MCF 10A (cell line): ENCODE data around the gene PAPLN. TPM values are rescaled to one million over a fixed set of nuclear protein-coding genes. Genes with fewer than 3 reads are reported as not detected.
"Not testable (repeated sequence)": the region's sequence is repeated elsewhere in the genome, so short reads cannot be mapped to it uniquely, and the experiment has no call there.

Experiments used
- Bru-seq: library from RNA; stranded (reverse); fragments of 400-500 nt; gene quantifications from one replicate; lab custom pipeline; 2021; lab: Mats Ljungman, UMichigan
- BruChase-seq, 2 experiments: library from RNA; stranded (reverse); fragments of 400-500 nt; gene quantifications; one replicate each; lab custom pipeline; 2021; lab: Mats Ljungman, UMichigan
- BruUV-seq: library from RNA; stranded (reverse); fragments of 400-500 nt; replicated peaks from 2 replicates; lab custom pipeline; 2021; lab: Mats Ljungman, UMichigan
- CTCF ChIA-PET: fragments of 300-600 bp; sonication (Branson Sonifier 250); formaldehyde crosslinking; extraction: SDS; loops from one replicate; lab custom pipeline; 2021; ENCODE audit warnings: antibody characterized with exemption, inconsistent platforms; lab: Yijun Ruan, JAX
- POLR2A ChIA-PET: fragments of 300-600, 350-650 bp; sonication (Branson Sonifier 250); formaldehyde crosslinking; extraction: SDS; loops from one replicate; lab custom pipeline; 2020; ENCODE audit warnings: antibody characterized with exemption, inconsistent platforms; lab: Yijun Ruan, JAX
- DNase-seq: peaks from one replicate; pipeline ENCODE4 v3.0.0-alpha.2; 2018; ENCODE audit not compliant: unreplicated experiment
- H3K27ac Mint-ChIP-seq: one replicate; pipeline ENCODE4 v1.8.0; 2022; ENCODE audit warnings: mild to moderate bottlenecking, low read depth, mixed read lengths; ENCODE audit not compliant: unreplicated experiment
- H3K27me3 Mint-ChIP-seq: one replicate; pipeline ENCODE4 v1.8.0; 2022; ENCODE audit warnings: mixed read lengths; ENCODE audit not compliant: insufficient read depth, unreplicated experiment
- H3K36me3 Mint-ChIP-seq: one replicate; pipeline ENCODE4 v1.8.0; 2022; ENCODE audit warnings: mild to moderate bottlenecking, moderate library complexity, mixed read lengths; ENCODE audit not compliant: insufficient read depth, unreplicated experiment
- H3K4me1 Mint-ChIP-seq: one replicate; pipeline ENCODE4 v1.8.0; 2022; ENCODE audit warnings: mixed read lengths; ENCODE audit not compliant: insufficient read depth, unreplicated experiment
- H3K4me3 Mint-ChIP-seq: one replicate; pipeline ENCODE4 v1.8.0; 2022; ENCODE audit warnings: mild to moderate bottlenecking, moderate library complexity, mixed read lengths; ENCODE audit not compliant: unreplicated experiment
- H3K9me3 Mint-ChIP-seq: one replicate; pipeline ENCODE4 v1.8.0; 2022; ENCODE audit warnings: mixed read lengths; ENCODE audit not compliant: unreplicated experiment
- CTCF ChIP-seq: fragments of 200-600 bp; IDR thresholded peaks from one replicate; pipeline ENCODE4 v1.8.0; 2022; ENCODE audit warnings: antibody characterized with exemption, mild to moderate bottlenecking; ENCODE audit not compliant: unreplicated experiment
- intact Hi-C: fragments of 100-400 bp; cut with micrococcal nuclease; formaldehyde crosslinking; loops from 2 replicates; pipeline ENCODE4 v1.14.1; 2022
- long read RNA-seq: library from polyadenylated mRNA; stranded (forward); transcript quantifications from one replicate; pipeline ENCODE4 v2.0.0, GENCODE V29; 2022
- total RNA-seq: library from RNA; stranded (reverse); gene quantifications from 2 replicates; pipeline ENCODE4 v1.2.3, GENCODE V29; 2022

The PAPLN gene
- total RNA-seq (2.1 and 2.8 TPM in 2 replicates), Bru-seq, nascent RNA (percentile 23 among the genes with signal in this experiment), BruChase-seq, experiment 1, labeled RNA remaining after a 6-hour chase (percentile 29 among the genes with signal in this experiment), BruChase-seq, experiment 2, labeled RNA remaining after a 2-hour chase (percentile 36 among the genes with signal in this experiment)
- long read RNA-seq, partial matches to known transcripts, result 0 of 5 reads
- long read RNA-seq, other reads (novel, unspliced or antisense), result 5 of 5 reads

- Mint-ChIP-seq H3K27ac (peak within 1 kb of the TSS; percentile 19), H3K36me3 (no peaks in the 10 kb centered on the region), H3K27me3 (peaks cover 52% of the 10 kb centered on the region), H3K4me3 (peak within 1 kb of the TSS; percentile 70), H3K4me1 (peaks cover 38% of the 10 kb centered on the region), H3K9me3 (no peaks in the 10 kb centered on the region)
- ChIA-PET CTCF (interaction anchor here (0.6 kb wide), 1 partner anchor 552 kb away, joined by 3 read pairs; no protein-coding TSS in a partner anchor), POLR2A (no interaction called here)
- no TSS peak for BruUV-seq
- TF ChIP-seq CTCF, result no peak
- peak; percentile 64 for DNase-seq
- intact Hi-C loops, result no loop called here
Observed at GRCh38 chr14:73237219-73237785, at the start of gene PAPLN. Gene PAPLN (plus strand): TSS chr14:73237506. CDS start chr14:73239779, 2,273 bp downstream.

GRCh38 chr14:73188501-73188911 lies 48.8 kb upstream of the PAPLN start:
- H3K36me3 Mint-ChIP-seq, result peaks cover 62% of the 10 kb centered on the region
- CTCF ChIA-PET, result interaction anchor here (0.6 kb wide), 1 partner anchor 50 kb away, joined by 3 read pairs; no protein-coding TSS in a partner anchor
- no peaks in the 10 kb centered on the region for H3K27me3 Mint-ChIP-seq
- H3K4me3 Mint-ChIP-seq, result no peak overlapping the region
- no peak for TF ChIP-seq CTCF
- no peak overlapping the region for H3K27ac Mint-ChIP-seq
- BruUV-seq, result no TSS peak
- intact Hi-C loops, result no loop called here
- POLR2A ChIA-PET, result interaction anchor here (0.7 to 1.1 kb wide), 3 partner anchors 16 to 275 kb away, joined by 3 read pairs; no protein-coding TSS in a partner anchor
- peaks cover 9% of the 10 kb centered on the region for H3K4me1 Mint-ChIP-seq
- DNase-seq, result peak; percentile 76
- no peaks in the 10 kb centered on the region for H3K9me3 Mint-ChIP-seq

- ChIA-PET POLR2A (interaction anchor here (0.6 kb wide), 1 partner anchor 53 kb away, joined by 3 read pairs; the partner anchor contains the start of gene PSEN1), CTCF (interaction anchor here (0.6 to 1.1 kb wide), 3 partner anchors 17 to 93 kb away, joined by 3 to 4 read pairs (median 3); no protein-coding TSS in a partner anchor)
- TF ChIP-seq CTCF, result no peak
- DNase-seq, result no peak
- Mint-ChIP-seq H3K27me3 (no peaks in the 10 kb centered on the region), H3K9me3 (no peaks in the 10 kb centered on the region), H3K4me3 (no peak overlapping the region), H3K36me3 (peaks cover 73% of the 10 kb centered on the region), H3K4me1 (peaks cover 9% of the 10 kb centered on the region), H3K27ac (no peak overlapping the region)
- BruUV-seq, result no TSS peak
- intact Hi-C loops, result no loop called here
Observed at GRCh38 chr14:73189651-73190050, 47.7 kb upstream of the PAPLN start.

GRCh38 chr14:73191441-73191840 lies 45.9 kb upstream of the PAPLN start:
- Mint-ChIP-seq H3K4me3 (no peak overlapping the region), H3K36me3 (peaks cover 79% of the 10 kb centered on the region), H3K4me1 (peaks cover 9% of the 10 kb centered on the region), H3K9me3 (no peaks in the 10 kb centered on the region), H3K27me3 (no peaks in the 10 kb centered on the region), H3K27ac (no peak overlapping the region)
- BruUV-seq, result no TSS peak
- POLR2A ChIA-PET, result interaction anchor here (0.7 to 0.8 kb wide), 2 partner anchors 29 to 51 kb away, joined by 4 to 5 read pairs; no protein-coding TSS in a partner anchor
- CTCF ChIA-PET, result interaction anchor here (0.7 to 1.0 kb wide), 5 partner anchors 14 to 48 kb away, joined by 3 to 5 read pairs (median 4); no protein-coding TSS in a partner anchor
- TF ChIP-seq CTCF, result no peak
- DNase-seq, result no peak
- intact Hi-C loops, result no loop called here

- CTCF ChIA-PET, BruUV-seq, intact Hi-C loops, POLR2A ChIA-PET, H3K27me3 Mint-ChIP-seq, DNase-seq, H3K4me3 Mint-ChIP-seq, H3K27ac Mint-ChIP-seq, H3K9me3 Mint-ChIP-seq, H3K4me1 Mint-ChIP-seq: not testable (repeated sequence)
- peaks cover 83% of the 10 kb centered on the region for H3K36me3 Mint-ChIP-seq
Observed at GRCh38 chr14:73194306-73194705, 43.0 kb upstream of the PAPLN start.
